GM12878 (cell line): ENCODE results near the gene PF4V1. TPM values are rescaled to one million over a fixed set of nuclear protein-coding genes. Genes with fewer than 3 reads are reported as not detected.

Experiments
- ATAC-seq: fragments of 200-7000 bp; cut with Tn5 transposase; 3 replicates; pipeline ENCODE4 v1.9.1; 2020; ENCODE audit warnings: mild to moderate bottlenecking, moderate library complexity
- BruUV-seq: library from RNA; stranded (reverse); fragments of 400-500 nt; replicated peaks from 2 replicates; lab custom pipeline; 2021; lab: Mats Ljungman, UMichigan
- CTCF ChIA-PET: fragments of 300-600 bp; sonication (Branson Sonifier 250); formaldehyde crosslinking; extraction: SDS; loops from one replicate; lab custom pipeline; 2021; ENCODE audit warnings: inconsistent platforms; lab: Yijun Ruan, JAX
- POLR2A ChIA-PET: fragments of 350-600 bp; formaldehyde crosslinking; extraction: SDS; loops from one replicate; lab custom pipeline; 2021; ENCODE audit warnings: inconsistent platforms; lab: Charles Lee
- RAD21 ChIA-PET: fragments of 300-600 bp; sonication (Branson Sonifier 250); formaldehyde crosslinking; loops from one replicate; lab custom pipeline; 2023; ENCODE audit warnings: antibody characterized with exemption; ENCODE audit not compliant: unreplicated experiment; lab: Charles Lee
- SMC1A ChIA-PET: fragments of 300-600 bp; sonication (Branson Sonifier 250); formaldehyde crosslinking; loops from one replicate; lab custom pipeline; 2023; ENCODE audit not compliant: unreplicated experiment, uncharacterized antibody; lab: Charles Lee
- DNase-seq: peaks from one replicate; pipeline ENCODE4 v3.0.0-alpha.2; 2011; ENCODE audit warnings: low read depth, low spot score
- FAIRE-seq: peaks from 3 replicates; lab custom pipeline; 2011; peaks lifted over from hg19 to GRCh38; lab: Jason Lieb, UNC
- H2AFZ ChIP-seq: 2 replicates; pipeline ENCODE4 v1.6.0; 2011; ENCODE audit warnings: low read depth, low read length, control low read depth; ENCODE audit not compliant: control insufficient read depth
- H3K27ac ChIP-seq: 2 replicates; pipeline ENCODE4 v1.5.1; 2011; ENCODE audit warnings: control low read depth; ENCODE audit not compliant: control insufficient read depth, insufficient read depth
- H3K27me3 ChIP-seq, 2 experiments: replicated peaks in 1 of 2; 2 replicates each; pipeline versions ENCODE4 v1.6.0 to v1.6.1; 2011; ENCODE audit warnings: low read length in 1 of 2; ENCODE audit not compliant: control insufficient read depth in 2 of 2, insufficient read depth in 2 of 2
- H3K36me3 ChIP-seq, 2 experiments: 2 replicates each; pipeline ENCODE4 v1.5.1; 2011; ENCODE audit warnings: low read length in 1 of 2; ENCODE audit not compliant: control insufficient read depth in 2 of 2, insufficient read depth in 2 of 2
- H3K4me1 ChIP-seq: 2 replicates; pipeline ENCODE4 v1.6.1; 2011; ENCODE audit warnings: mild to moderate bottlenecking, low read length, moderate library complexity, mixed read lengths; ENCODE audit not compliant: control insufficient read depth, insufficient read depth
- H3K4me2 ChIP-seq: 2 replicates; pipeline ENCODE4 v1.6.0; 2011; ENCODE audit warnings: control low read depth; ENCODE audit not compliant: control insufficient read depth, insufficient read depth
- H3K4me3 ChIP-seq: fragments of 200-600 bp; sonication (generic); 2 replicates; pipeline ENCODE4 v1.5.1; 2016
- H3K79me2 ChIP-seq: 2 replicates; pipeline ENCODE4 v1.6.0; 2011; ENCODE audit warnings: low read length; ENCODE audit not compliant: control insufficient read depth, insufficient read depth
- H3K9ac ChIP-seq: 2 replicates; pipeline ENCODE4 v1.8.0; 2011; ENCODE audit warnings: low read length, control low read depth, mixed read lengths; ENCODE audit not compliant: control insufficient read depth, insufficient read depth
- H3K9me3 ChIP-seq: replicated peaks from 3 replicates; pipeline ENCODE4 v1.5.1; 2011; ENCODE audit warnings: mild to moderate bottlenecking, low read length; ENCODE audit not compliant: control insufficient read depth, insufficient read depth
- H4K20me1 ChIP-seq: 2 replicates; pipeline ENCODE4 v1.6.0; 2011; ENCODE audit not compliant: control insufficient read depth, insufficient read depth
- DPF2 ChIP-seq: fragments of 450-650 bp; IDR thresholded peaks from 2 replicates; pipeline ENCODE4 v1.6.1; 2017; ENCODE audit warnings: mild to moderate bottlenecking
- IRF5 ChIP-seq: fragments of 450-650 bp; IDR thresholded peaks from 2 replicates; pipeline ENCODE4 v1.6.1; 2017; ENCODE audit warnings: borderline replicate concordance
- NR2C2 ChIP-seq: IDR thresholded peaks from 2 replicates; pipeline ENCODE4 v1.6.1; 2011; ENCODE audit warnings: borderline replicate concordance, low read depth; ENCODE audit not compliant: control insufficient read depth, insufficient read length
- SUPT20H ChIP-seq: IDR thresholded peaks from 2 replicates; pipeline ENCODE4 v1.6.1; 2011; ENCODE audit warnings: low read depth, mild to moderate bottlenecking, low read length, moderate library complexity, borderline replicate concordance; ENCODE audit not compliant: control insufficient read depth
- whole genome bisulfite sequencing: methylation state at CpG from one replicate; pipeline ENCODE4 v1.1.6; 2016; ENCODE audit warnings: low lambda C conversion rate; ENCODE audit not compliant: insufficient replicate concordance, insufficient coverage; ENCODE audit errors: missing lambda C conversion rate; 5-methylcytosine and 5-hydroxymethylcytosine counted together
- in situ Hi-C: fragments of 300-500 bp; cut with MboI; formaldehyde crosslinking; loops from 9 replicates; pipeline ENCODE4 v1.14.3; 2018; ENCODE audit warnings: mixed read lengths
- intact Hi-C: fragments of 100-400 bp; cut with micrococcal nuclease; formaldehyde crosslinking; loops from one replicate; pipeline ENCODE4 v1.14.2; 2022; ENCODE audit not compliant: unreplicated experiment
- polyA plus RNA-seq, 11 experiments: library from polyadenylated mRNA; depleted of rRNA in 4 of 11; unstranded in 6 of 11; stranded (reverse) in 5 of 11; fragments of >200 nt; fragmentation: Nextera tagmentation in 4 of 11; fragmentation: Illumina TruSeq in 1 of 11; extraction: Ambion mirVana in 4 of 11; extraction: Trizol in 1 of 11; gene quantifications; 1 replicate in 1 of 11; 2 replicates in 10 of 11; pipeline versions ENCODE4 v1.2.1 to v1.2.3, GENCODE V29; 2011 to 2016; ENCODE audit warnings: inconsistent platforms in 2 of 11, missing spikeins in 2 of 11, low read depth in 1 of 11
- total RNA-seq, 4 experiments: library from RNA; depleted of rRNA in 3 of 4; stranded (reverse); fragments of >200 nt in 3 of 4; fragmentation: Illumina TruSeq in 1 of 4; extraction: Trizol in 1 of 4; gene quantifications; 2 replicates each; pipeline versions ENCODE4 v1.2.1 to v1.2.3, GENCODE V29; 2013 to 2021

PF4V1 gene
- total and polyA plus RNA-seq, 10 of the 15 experiments (the other 5 are each of a cell fraction or from before 2014, with no cell fraction given), result not detected

DNA sequence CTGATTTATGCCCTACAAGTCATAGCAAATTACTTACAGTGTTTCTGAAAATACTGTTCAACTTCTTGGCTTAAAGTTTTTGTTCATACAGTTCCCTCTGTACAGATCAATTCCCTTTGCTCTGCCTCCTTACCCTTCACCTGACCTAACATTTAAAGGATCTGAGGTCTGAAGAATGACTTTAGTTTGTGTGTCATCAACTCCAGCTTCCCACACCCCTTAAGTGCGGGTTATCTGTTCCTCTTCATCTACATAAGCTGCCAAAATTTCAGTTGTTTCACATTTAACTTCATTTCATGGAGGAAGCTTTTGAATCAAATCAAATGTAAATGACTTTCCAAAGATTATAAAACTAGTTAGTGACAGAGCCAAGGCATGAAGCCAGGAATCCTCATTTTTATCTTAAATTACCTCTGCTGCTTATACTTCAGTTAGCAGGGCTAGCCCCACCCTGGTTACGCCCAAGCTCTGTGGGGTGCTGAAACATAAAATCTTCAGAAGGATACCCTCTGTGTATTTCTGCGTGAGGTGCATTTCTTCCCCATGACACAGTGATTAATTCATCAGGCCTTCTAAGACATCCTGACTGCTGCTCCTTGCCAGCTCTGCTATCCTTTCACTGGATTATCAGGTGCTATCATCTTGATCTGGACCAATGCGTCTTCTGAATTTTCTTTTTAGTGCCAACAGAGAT, 32.6 kb downstream of the PF4V1 start (continued):
- no peak for TF ChIP-seq SUPT20H
- no peak for TF ChIP-seq DPF2

- intact Hi-C loops (no loop called here), in situ Hi-C loops (no loop called here)
- H3K36me3 ChIP-seq, result no peaks in the 10 kb centered on the region
- ChIA-PET POLR2A (no interaction called here), SMC1A (no interaction called here), CTCF (no interaction called here), RAD21 (no interaction called here)
- BruUV-seq, result no TSS peak
- no peaks in the 10 kb centered on the region for H3K9me3 ChIP-seq
- TF ChIP-seq NR2C2 (no peak), IRF5 (no peak)
- H3K4me1 ChIP-seq, result no peaks in the 10 kb centered on the region
- no peak overlapping the region for H2AFZ ChIP-seq
- no peak overlapping the region for H3K27ac ChIP-seq
- no peaks in the 10 kb centered on the region; a peak in 1 of 4 replicates for H3K27me3 ChIP-seq
- no peak overlapping the region for H3K9ac ChIP-seq
- no peak for DNase-seq
- no peaks in the 10 kb centered on the region for H3K79me2 ChIP-seq
- H4K20me1 ChIP-seq, result no peaks in the 10 kb centered on the region
- no peak for FAIRE-seq
- no peak overlapping the region for H3K4me2 ChIP-seq
- 27% methylated on average over 4 of the region's 4 CpGs for WGBS
- H3K4me3 ChIP-seq, result no peak overlapping the region
- no peak for ATAC-seq
These were observed 38.2 kb downstream of the PF4V1 start for GRCh38 chr4:73891326-73891725.
